ENCODE measurements around the gene TTC12.

DNA sequence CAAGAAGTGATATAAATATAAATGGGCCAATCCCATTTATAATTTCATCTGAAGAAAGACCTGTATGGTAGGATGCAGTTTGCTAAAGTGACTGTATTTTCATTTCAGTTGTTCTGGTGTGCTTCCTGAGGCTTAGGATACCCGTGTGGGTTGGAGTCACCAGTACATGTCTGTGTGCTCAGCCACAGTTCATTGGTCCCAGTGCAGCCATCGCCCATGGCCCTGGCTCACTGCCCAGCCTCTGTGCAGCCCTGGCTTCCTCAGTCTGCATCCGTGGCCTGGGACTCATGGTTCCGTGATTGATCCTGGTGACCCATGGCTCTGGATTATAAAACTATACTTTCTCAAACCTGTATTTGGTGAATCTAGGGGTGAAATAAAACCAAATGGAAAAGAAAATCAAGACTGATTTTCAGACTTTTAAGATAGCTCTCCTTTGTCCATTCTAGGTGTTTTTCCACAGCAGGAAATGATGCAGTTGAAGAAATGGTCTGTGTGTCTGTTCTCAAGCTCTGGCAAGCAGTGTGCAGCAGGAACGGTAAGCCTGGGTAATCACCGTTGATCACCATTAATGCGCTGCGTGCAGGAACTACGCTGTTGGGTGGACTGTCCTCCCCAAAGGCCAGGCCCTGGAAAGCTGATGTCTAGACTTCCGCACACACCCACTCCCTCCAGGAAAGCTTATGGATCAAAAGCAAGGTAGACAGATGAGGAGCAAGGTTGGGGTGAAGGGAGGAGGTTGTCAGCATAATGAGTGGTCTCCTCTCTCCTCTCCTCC is 27.2 kb downstream of the TTC12 start:
- TF ChIP-seq POLR2A (IDR thresholded peaks at IDR 0.05; ENCODE audit: low read length), result no peak
- no peak for TF ChIP-seq GATA1 (IDR thresholded peaks at IDR 0.05; ENCODE audit: low read depth, low read length)
